AG04449 (cell line): ENCODE results near the gene NID2.

Experiments
- CTCF ChIA-PET: fragments of 350-600 bp; formaldehyde crosslinking; extraction: SDS; loops from one replicate; lab custom pipeline; 2021; ENCODE audit warnings: antibody characterized with exemption; lab: Yijun Ruan, JAX
- POLR2A ChIA-PET: fragments of 400-600, 350-600 bp; formaldehyde crosslinking; extraction: SDS; loops from one replicate; lab custom pipeline; 2020; ENCODE audit warnings: antibody characterized with exemption, inconsistent platforms; lab: Yijun Ruan, JAX
- DNase-seq: peaks from one replicate; pipeline ENCODE4 v3.0.0-alpha.2; 2010; ENCODE audit warnings: low read depth, low spot score
- H3K4me3 ChIP-seq: 2 replicates; pipeline ENCODE4 v1.5.1; 2011; ENCODE audit warnings: low read depth, mild to moderate bottlenecking, control low read depth, low read length
- TF ChIP-seq, protein P1 (sequence below): IDR thresholded peaks from one replicate; pipeline ENCODE4 v1.5.1; 2011; ENCODE audit warnings: mild to moderate bottlenecking, moderate library complexity, low read length, control low read depth, inconsistent platforms; ENCODE audit not compliant: insufficient read depth; ENCODE audit errors: missing control alignments

The NID2 gene

DNA sequence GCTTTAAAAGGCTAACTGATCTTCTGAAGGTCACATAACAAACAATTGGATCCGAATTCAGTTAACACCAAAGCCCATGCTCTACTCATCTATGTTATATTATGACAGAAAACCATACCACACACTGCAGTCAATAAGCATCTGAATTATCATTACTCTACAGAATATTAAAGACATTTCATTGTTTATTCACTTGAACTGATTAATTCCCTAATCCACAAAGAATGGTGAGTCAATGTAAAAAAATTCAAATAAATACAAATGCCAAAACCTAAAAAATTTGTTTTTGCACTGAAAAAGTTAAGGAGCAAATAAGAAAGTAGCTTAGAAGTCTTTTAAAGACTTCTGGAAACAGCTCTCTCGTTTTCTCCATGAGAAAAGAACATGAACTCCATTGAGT is 13.7 kb downstream of the NID2 start:
- ChIA-PET CTCF (interaction anchor here (1.2 to 1.4 kb wide), 3 partner anchors 10 to 59 kb away, joined by 3 to 5 read pairs (median 3); partner anchors contain the start of gene NID2), POLR2A (no interaction called here)
- no peak for DNase-seq

DNA sequence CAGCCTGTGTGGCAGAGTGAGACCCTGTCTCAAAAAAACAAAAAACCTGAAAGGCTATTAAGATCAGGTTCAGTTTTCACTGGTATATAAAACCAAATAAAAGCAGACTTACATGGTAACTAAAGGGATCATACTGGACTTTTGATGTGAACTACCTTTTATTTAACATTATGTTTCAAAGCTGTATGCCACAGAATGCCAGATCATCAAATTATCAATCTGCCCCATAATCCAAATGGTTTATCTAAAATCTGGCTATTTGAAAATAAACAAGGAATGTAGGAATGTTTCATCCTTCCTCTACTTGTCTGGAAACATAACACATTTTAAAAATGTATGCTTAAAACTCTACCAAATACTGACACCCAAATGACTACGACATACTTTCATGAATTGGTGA is 14.2 kb downstream of the NID2 start:
- POLR2A ChIA-PET = no interaction called here
- TF ChIP-seq, protein P1, sequence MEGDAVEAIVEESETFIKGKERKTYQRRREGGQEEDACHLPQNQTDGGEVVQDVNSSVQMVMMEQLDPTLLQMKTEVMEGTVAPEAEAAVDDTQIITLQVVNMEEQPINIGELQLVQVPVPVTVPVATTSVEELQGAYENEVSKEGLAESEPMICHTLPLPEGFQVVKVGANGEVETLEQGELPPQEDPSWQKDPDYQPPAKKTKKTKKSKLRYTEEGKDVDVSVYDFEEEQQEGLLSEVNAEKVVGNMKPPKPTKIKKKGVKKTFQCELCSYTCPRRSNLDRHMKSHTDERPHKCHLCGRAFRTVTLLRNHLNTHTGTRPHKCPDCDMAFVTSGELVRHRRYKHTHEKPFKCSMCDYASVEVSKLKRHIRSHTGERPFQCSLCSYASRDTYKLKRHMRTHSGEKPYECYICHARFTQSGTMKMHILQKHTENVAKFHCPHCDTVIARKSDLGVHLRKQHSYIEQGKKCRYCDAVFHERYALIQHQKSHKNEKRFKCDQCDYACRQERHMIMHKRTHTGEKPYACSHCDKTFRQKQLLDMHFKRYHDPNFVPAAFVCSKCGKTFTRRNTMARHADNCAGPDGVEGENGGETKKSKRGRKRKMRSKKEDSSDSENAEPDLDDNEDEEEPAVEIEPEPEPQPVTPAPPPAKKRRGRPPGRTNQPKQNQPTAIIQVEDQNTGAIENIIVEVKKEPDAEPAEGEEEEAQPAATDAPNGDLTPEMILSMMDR = no peak
- CTCF ChIA-PET = interaction anchor here (1.2 to 1.4 kb wide), 4 partner anchors 10 to 59 kb away, joined by 3 to 5 read pairs (median 3); partner anchors contain the start of gene NID2
- DNase-seq = no peak
- no peak overlapping the region for H3K4me3 ChIP-seq

More for the DNA sequence above, 13.7 kb downstream of the NID2 start:
- TF ChIP-seq, protein P1 = no peak
- no peak overlapping the region for H3K4me3 ChIP-seq

DNA sequence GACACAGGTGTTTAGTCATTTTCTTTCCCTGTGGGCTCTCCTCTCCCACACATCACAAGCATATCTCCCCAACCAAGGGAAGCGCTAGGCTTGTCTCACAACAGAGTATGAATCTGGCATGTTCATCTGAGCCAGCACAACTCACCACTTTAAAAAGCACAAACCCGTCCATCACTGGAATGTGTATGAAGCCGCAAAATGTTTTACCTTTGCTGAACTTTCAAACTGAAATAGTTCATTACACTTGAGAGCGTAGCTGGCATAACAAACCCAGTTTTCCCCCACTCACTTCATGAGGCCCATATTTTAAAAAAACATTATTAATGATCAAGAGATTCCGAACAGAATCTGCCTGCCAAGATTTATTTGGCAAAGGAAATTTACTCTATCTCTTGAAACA is 15.8 kb downstream of the NID2 start:
- POLR2A ChIA-PET = no interaction called here
- DNase-seq = no peak
- TF ChIP-seq, protein P1 = no peak
- CTCF ChIA-PET = no interaction called here
- H3K4me3 ChIP-seq = no peak overlapping the region

DNA sequence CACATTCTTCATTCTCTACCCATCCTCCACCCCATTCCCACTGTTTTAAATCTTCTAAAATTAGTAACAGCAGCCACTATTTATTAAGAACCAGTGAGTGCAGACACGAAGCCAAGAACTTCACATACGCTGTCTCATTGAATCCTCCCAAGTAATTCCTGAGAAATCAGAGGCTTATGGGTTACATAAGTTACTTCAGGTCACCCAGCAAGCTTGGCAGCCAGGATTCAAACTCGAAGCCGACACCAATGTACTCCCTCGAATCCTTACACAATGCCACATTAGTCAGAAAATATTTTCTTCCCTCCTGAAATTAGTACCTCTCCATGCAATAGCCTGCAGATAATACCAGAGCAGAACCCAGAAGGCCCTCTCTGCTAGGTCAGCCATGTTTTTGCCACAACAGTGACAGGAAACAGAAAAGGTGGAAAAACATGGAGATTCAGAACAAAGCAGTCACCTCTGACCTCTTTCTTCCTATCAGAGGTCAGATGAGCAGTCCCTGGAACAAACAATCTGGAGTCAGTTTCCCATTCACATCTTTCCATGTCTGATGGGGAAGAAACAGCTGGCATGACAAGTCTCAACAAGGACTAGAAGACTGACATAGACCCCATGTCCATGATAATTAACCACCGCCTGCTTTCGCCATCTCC is 16.4 kb downstream of the NID2 start:
- H3K4me3 ChIP-seq = no peak overlapping the region
- ChIA-PET POLR2A (interaction anchor here (1.0 kb wide), 1 partner anchor 17 kb away, joined by 3 read pairs; the partner anchor contains the start of gene NID2), CTCF (interaction anchor here (1.1 to 2.2 kb wide), 4 partner anchors 8 to 56 kb away, joined by 3 to 8 read pairs (median 4); no protein-coding TSS in a partner anchor)
- DNase-seq = peak; percentile 77
- TF ChIP-seq, protein P1 = no peak

DNA sequence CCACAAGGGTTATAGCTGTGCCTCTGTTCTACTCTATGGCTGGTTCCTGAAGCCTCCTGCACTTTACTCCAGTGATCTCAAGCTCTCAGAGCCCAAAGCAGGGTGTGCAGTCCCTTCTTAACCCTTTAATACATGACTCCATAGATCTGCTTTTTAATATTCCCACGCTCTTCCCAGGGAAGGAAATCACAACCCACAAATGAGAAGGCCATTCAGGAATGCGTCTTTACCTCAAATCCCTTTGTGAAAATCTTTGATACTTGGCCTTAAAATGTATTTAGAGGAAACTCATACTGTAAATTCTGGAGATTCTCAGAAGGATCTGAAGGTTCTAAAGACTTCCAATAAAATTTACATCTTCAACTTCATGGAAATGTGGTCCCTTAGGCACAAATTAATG is 17.0 kb downstream of the NID2 start:
- no peak for DNase-seq
- H3K4me3 ChIP-seq = no peak overlapping the region
- ChIA-PET CTCF (interaction anchor here (1.1 to 2.2 kb wide), 4 partner anchors 8 to 56 kb away, joined by 3 to 8 read pairs (median 4); no protein-coding TSS in a partner anchor), POLR2A (interaction anchor here (1.0 kb wide), 1 partner anchor 17 kb away, joined by 3 read pairs; the partner anchor contains the start of gene NID2)
- TF ChIP-seq, protein P1 = no peak

DNA sequence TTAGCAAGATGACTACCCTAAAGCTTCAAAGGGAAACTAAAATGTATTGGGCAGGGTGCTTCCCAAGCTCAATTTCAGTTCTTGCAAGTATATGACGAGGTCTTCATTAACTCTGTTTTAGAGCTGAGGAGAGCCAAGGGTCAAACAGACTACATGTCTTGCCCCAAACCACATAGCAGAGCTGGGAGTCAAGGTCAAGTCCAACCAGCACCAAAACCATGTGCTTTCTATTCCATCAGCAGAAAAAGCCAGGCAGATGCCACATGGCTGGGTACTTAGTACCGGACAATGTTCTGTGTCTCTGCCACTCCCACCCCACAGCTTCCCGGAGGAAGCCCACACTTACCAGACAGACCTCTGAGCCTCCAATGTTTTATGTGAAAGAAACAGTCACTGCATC is 17.6 kb downstream of the NID2 start:
- CTCF ChIA-PET = interaction anchor here (0.9 to 2.2 kb wide), 6 partner anchors 9 to 81 kb away, joined by 3 to 8 read pairs (median 3); partner anchors contain the start of gene NID2
- TF ChIP-seq, protein P1 = no peak
- H3K4me3 ChIP-seq = no peak overlapping the region
- DNase-seq = no peak
- POLR2A ChIA-PET = interaction anchor here (1.0 kb wide), 1 partner anchor 18 kb away, joined by 3 read pairs; the partner anchor contains the start of gene NID2
